SK-N-DZ (cell line): ENCODE results near the gene POLG.
A peak's percentile ranks its signal among the peaks of the same experiment; 100 is the strongest.

Experiments used
- DNase-seq: peaks from one replicate; pipeline ENCODE4 v3.0.0-alpha.2; 2015; ENCODE audit warnings: low spot score

Gene POLG

GRCh38 chr15:89370120-89370977 is 35.7 kb upstream of the POLG start:
- no peak for DNase-seq

DNA sequence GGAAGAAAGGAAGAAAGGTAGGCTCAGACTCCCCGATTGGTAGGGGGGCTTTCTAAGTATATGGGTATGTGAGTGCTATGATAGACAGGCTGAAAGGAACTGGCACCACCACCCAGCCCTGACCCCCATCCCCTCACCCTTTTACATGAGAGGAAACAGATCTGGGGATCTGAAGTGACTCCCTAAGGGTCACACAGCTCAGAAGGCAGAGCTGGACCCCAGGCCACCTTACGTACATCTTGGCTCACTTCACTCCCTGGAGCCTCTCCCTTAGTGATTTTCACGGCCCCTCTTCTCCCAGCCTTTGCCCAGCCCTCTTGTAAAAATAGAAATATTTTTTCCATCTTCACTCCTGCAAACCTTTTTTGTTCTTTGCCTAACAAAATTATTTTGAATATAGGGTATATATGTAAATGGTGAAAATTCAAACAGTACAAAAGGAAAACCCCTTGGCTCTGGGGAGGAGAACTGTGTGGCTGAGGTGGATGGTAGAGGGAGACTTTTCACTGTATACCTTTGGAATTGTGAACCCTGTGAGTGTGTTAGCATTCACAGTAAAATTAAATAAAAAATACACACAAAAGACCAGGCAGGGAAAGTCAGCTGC is 34.8 kb upstream of the POLG start:
- DNase-seq, result no peak

DNA sequence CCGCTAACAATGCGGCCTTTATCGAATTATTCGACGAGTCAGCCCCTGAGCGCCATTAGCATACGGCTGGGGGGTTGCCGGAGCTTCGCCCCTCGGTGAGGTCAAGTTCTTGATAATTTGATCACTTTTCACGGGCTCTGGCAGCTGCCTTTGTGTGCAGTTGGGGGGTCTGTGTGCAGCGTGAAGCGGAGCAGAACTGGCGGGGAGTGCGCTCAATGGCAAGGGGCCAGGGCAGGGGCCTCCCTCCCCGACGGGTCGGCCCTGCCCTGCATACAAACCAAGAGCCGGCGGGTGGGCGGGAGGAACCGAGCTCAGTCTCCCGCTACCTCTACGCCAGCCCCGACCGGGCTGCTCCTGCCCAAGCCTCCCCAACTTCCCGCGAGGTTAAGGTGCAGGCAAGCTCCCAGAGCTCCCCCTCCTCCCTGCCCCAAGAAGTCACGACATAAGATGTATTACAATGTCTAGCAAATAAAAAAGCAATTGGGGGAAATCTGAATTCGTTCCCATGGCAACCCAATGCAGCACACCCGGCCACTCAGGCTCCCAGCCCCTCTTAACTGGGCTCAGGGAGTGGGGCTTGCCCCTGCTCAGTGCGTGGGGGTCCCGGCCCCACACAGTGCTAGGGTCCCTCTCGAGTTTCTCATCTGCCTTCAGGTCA is 34.1 kb upstream of the POLG start:
- peak; percentile 65 for DNase-seq

DNA sequence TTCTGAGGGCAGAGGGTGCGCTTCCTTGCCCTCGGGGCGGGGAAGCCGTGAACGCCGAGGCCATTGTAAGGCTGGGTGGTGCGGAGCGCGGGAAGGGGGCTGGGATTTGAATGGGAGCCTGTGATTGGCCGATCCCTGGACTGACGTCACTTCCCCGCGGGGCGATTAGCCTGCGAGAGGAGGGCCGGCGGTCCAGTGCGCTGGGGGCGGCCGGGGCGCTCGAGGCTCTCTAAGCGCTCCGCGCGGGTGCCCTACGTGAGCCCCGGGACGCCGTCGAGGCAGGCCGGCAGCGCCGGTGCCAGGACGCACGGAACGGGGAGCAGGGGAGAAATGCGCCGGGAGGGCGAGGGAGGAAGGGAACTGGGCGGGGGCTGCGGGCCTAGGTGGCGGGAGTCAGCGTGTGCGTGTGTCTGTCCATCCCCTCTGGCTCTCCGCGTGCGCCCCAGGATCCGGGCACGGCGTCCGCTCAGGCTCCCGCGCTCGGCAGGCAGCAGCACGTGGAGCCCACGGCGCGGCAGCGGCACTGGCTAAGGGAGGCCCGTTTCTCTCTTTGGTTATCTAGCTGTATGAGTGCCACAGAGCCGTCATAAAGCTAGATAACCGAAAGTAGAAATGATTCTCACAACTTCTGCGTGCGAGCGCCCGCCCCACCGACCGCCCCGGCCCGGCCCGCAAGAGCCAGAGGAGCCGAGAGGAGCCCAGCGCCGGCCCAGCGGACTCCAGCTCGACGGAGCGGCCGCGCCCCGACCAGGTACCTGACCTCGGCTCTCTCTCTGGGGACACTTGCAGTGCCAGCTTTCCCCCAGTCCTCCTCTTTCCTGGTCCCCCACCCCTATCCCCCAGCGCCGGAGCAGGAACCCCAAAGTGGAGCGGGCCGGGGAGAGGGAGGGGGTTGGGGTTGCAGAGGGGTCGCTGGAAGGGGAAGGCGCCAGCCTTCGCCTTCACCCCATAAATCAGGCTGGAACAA is 33.1 kb upstream of the POLG start:
- peak; percentile 84 for DNase-seq

GRCh38 chr15:89366656-89367393 is 32.2 kb upstream of the POLG start:
- no peak for DNase-seq

GRCh38 chr15:89365462-89366065 is 30.9 kb upstream of the POLG start:
- no peak for DNase-seq

DNA sequence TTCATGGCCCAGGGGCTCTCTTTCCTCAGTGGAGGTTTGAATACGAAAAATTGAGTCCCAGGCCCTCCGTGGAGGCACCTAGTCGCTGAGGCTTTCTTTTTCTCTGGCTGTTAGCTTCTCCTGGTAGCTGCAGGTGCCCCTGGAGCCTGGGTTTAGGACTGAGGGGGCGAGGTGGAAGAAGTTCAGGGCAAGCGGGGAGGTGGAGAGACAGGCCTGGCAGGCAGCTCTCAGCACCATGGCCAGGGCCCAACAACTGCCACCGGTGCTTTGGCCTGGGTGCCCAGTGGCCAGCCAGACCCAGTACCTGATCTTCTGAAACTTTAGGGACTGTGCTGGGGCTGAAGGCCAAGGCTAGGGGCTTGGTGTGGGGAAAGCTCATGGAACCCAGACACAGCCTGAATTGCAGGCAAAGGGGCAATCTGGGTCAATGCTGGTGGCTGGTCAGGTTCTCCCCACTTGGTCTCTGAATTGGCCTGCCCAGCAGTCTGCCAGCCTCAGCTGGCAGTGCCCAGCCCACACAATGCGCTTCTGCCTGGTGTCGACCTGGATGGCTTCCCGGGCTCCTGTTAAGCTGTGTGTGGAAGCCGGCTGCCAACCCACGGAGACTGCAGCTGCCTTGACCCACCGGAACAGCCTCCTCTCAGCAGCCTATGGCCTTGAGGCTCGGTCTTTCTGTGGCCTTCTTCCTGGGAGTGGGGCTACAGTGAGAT is 30.3 kb upstream of the POLG start:
- DNase-seq, result no peak

DNA sequence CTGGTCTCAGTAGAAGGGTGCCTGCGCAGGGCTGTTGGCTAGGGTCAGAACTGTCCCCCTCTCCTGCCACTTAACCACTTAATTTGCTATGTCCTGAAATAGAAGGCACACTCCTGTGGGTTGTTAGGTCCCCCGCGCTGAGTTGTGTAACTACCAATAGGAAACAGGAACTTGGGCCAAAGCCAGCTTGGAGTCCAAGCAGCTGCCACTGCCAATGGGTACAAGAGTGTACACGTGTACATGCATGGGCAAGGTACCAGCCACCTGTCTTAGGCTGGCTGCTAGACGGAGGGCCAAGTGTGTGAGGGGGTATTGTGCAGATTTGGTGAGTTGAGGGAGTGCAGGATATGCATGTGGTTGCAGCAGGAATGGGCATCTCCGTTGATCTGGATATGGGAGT is 29.7 kb upstream of the POLG start:
- no peak for DNase-seq

DNA sequence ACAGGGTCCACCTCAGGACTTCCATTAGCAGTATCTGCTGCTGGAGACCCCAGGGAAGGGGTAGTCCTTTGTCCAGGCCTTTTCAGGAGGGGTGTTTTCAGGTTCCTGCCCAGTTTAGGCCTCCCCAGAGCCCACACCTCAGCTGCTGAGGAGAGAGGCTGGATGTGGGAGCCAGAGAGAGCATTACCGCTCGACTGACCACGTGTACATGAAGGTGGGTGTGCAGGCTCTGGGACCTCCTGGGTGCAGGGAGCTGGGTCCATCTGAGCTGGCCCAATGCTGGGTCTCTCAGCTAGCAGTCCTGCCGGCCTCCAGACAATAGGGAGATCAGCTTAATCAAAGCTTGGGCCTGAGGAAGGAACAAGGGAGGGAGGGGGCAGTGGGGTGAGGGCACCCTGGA is 29.1 kb upstream of the POLG start:
- no peak for DNase-seq

- DNase-seq, result no peak
These were observed 28.5 kb upstream of the POLG start for GRCh38 chr15:89363133-89363532.

DNA sequence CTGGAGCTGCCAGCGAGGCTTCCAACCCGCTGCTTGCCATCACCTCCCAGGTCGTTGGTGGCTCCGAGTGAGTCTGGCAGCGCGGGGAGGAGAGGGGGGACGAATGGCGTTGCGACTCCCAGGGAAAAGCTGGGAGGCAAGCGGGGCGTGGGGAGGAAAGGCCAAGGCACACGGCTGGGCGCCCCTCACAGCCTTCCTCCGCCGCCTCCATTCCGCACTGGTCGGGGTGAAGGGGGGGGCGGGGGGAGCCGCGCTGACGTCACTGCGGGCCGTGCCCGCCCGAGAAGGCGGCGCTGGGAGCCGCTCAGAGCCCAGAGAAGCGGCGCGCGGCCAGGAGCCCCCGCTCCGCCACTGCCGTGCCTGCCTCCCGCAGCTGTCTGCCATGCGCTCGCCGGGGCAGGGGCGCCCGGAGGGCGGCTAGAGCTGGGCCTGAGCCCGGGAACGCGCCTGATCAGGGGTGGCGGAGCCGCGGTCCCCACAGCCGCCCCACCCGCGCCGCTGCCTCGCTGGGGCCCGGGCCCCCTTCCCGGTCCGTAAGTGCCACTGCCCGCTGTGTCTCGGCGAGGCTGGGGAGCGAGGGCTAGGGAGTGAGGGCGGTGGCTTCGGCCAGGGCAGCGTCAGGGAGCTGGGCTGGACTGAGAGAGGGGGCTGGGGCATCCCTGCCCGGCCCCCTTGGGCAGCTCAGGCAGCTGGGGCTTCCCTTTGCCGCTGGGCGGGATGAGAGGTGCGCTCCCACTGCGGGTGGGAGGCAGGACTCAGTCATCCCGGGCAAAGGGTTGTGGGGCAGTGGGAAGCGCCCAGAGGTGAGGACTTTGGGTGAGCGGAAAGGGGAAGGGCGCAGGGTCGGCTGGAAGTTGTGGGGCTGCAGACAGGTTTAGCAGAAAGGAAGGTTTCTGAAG is 27.8 kb upstream of the POLG start:
- DNase-seq, result peak; percentile 69

GRCh38 chr15:89361451-89362202 is 27.0 kb upstream of the POLG start:
- DNase-seq, result peak; percentile 68

- peak; percentile 60 for DNase-seq
These were observed 25.8 kb upstream of the POLG start for GRCh38 chr15:89360294-89360971.

GRCh38 chr15:89359471-89360293 is 25.1 kb upstream of the POLG start:
- peak; percentile 46 for DNase-seq

DNA sequence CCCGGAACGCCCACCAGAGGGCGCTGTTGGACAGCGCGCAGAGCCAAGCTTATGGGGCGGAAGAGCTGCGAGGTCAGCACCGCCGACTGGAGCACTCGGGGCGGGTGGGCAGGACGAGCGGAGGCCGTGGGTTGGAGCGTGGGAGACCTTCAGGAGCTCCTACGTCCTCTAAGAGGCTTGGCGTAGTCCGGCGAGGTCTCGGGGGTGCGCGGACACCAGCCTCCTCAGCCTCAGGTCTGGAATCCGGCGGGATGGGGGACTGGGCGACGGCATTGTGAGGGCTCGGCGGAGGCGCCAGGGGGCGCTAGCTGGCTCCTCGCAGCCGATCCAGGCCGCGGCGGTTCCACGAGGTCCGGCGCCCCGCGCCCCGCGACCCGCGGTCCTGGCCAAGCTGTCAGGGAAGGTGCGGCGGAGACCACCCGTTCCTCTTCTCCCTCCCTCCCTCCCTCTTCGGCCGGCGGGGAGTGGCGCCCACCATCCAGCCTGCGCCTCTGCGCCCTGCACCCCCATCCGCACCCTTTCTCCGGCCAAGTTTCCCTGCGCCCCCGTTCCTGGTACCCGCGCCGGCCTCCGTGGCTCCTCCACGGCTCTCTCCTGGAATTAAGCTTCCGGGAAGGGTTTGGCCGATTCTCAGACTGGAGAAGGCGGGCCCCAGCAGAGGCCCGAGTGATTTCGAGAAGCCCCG is 24.3 kb upstream of the POLG start:
- peak; percentile 79 for DNase-seq

DNA sequence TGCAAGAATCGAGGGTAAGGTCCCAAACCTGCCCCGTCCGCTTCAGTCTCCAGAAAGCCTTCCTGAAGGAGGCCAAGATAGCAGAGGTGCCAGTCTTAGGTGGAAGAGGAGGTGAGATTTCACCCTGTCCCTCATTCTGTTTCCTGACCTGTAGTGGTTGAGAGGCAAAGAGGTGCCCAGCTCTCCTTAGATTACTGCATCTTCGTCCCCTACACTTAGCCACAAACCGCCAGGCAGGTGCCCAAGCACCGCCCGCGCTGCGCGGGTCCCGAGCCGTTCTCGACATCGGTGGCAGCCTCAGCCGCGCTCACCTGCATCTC is 23.8 kb upstream of the POLG start:
- no peak for DNase-seq
